Measurements from ENCODE around the gene ZNF816.
"Not testable (repeated sequence)": the region's sequence is repeated elsewhere in the genome, so short reads cannot be mapped to it uniquely, and the experiment has no call there.

The ZNF816 gene

DNA sequence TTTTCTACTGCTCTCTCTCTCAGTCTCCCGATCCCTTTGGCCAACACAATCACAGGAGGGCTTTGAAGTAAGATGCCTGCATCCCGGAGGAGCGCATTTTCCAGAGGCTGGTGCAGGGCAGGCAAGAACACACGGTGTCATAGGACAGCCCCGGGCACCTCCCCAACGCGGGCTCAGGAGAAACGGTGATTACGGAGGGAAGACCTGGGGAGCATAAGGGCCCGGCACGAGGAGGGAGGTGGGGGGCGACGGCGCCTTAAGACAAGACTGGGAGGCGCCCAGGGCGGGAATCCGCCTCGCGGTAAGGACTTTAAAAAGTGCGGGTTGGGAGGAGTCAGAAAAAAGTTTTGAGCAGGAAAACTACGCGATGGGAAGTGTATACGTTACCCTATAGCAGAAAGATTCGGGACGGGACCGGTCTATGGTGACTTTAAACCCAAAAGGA lies 20.7 kb downstream of the ZNF816 start:
- Histone ChIP-seq H3K4me2 (ENCODE audit: low read depth, low read length) (peak overlapping the region; percentile 67; the same call in 1 of the 2 replicates), H3F3A (ENCODE audit: insufficient read depth, low read length) (no peaks in the 10 kb centered on the region), H3K27me3 (replicated peaks; ENCODE audit: insufficient read depth, low read length) (no peaks in the 10 kb centered on the region), H3K4me3 (ENCODE audit: low read length) (peak overlapping the region; percentile 69), H3K79me2 (ENCODE audit: low read length) (no peaks in the 10 kb centered on the region), H3K4me1 (ENCODE audit: low read length) (no peaks in the 10 kb centered on the region), H4K20me1 (ENCODE audit: insufficient read depth, low read length) (no peaks in the 10 kb centered on the region), H3K9me3 (replicated peaks; ENCODE audit: insufficient read depth, low read length) (no peaks in the 10 kb centered on the region), H3K36me3 (replicated peaks; ENCODE audit: insufficient read depth, low read length) (no peaks in the 10 kb centered on the region), H3K27ac (ENCODE audit: low read length) (no peak overlapping the region), H3K9me2 (replicated peaks; ENCODE audit: insufficient read depth, low read length) (no peaks in the 10 kb centered on the region), H2AFZ (ENCODE audit: low read length) (peak overlapping the region; percentile 86), H3K9ac (ENCODE audit: low read length) (peak overlapping the region; percentile 64)
- peak; percentile 8 for DNase-seq
- TF ChIP-seq EZH2 (optimal IDR thresholded peaks at IDR 0.05; ENCODE audit: low read depth, low read length) (no peak), EZH2phosphoT487 (IDR thresholded peaks at IDR 0.05; ENCODE audit: low read length) (no peak)
- TF ChIP-seq, protein P1, sequence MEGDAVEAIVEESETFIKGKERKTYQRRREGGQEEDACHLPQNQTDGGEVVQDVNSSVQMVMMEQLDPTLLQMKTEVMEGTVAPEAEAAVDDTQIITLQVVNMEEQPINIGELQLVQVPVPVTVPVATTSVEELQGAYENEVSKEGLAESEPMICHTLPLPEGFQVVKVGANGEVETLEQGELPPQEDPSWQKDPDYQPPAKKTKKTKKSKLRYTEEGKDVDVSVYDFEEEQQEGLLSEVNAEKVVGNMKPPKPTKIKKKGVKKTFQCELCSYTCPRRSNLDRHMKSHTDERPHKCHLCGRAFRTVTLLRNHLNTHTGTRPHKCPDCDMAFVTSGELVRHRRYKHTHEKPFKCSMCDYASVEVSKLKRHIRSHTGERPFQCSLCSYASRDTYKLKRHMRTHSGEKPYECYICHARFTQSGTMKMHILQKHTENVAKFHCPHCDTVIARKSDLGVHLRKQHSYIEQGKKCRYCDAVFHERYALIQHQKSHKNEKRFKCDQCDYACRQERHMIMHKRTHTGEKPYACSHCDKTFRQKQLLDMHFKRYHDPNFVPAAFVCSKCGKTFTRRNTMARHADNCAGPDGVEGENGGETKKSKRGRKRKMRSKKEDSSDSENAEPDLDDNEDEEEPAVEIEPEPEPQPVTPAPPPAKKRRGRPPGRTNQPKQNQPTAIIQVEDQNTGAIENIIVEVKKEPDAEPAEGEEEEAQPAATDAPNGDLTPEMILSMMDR (IDR thresholded peaks at IDR 0.05; ENCODE audit: low read length) = no peak

DNA sequence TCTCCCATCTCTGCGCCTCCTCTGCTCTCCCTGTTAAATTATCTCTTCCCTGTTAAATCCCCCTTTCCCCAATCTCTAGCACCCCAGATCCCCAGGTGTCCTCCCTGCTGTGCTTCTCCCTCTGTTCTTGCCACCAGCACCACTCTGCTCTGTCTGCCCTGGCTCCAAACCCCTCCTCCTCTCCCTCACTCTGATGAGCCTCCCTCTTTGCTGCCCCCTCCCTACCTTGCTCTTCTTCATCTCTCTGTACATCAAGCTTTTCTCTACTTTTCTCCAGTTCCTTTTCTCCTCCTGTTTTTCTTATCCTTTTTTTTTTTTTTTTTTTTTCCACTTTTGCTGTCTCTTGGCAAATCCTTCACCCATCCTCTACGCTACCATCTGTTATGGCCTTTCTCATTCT lies 21.2 kb downstream of the ZNF816 start:
- H3K9me2 ChIP-seq (replicated peaks; ENCODE audit: insufficient read depth, low read length); H3K9me3 ChIP-seq (replicated peaks; ENCODE audit: insufficient read depth, low read length); H4K20me1 ChIP-seq (ENCODE audit: insufficient read depth, low read length); H3K4me1 ChIP-seq (ENCODE audit: low read length); DNase-seq; H3K9ac ChIP-seq (ENCODE audit: low read length); H3K36me3 ChIP-seq (replicated peaks; ENCODE audit: insufficient read depth, low read length); H3K27me3 ChIP-seq (replicated peaks; ENCODE audit: insufficient read depth, low read length); H3F3A ChIP-seq (ENCODE audit: insufficient read depth, low read length); H3K27ac ChIP-seq (ENCODE audit: low read length); H3K79me2 ChIP-seq (ENCODE audit: low read length): not testable (repeated sequence)
- Histone ChIP-seq H2AFZ (ENCODE audit: low read length) (peak overlapping the region; percentile 86; the same call in 1 of the 2 replicates), H3K4me2 (ENCODE audit: low read depth, low read length) (peak overlapping the region; percentile 67; the same call in 1 of the 2 replicates), H3K4me3 (ENCODE audit: low read length) (peak overlapping the region; percentile 69)

DNA sequence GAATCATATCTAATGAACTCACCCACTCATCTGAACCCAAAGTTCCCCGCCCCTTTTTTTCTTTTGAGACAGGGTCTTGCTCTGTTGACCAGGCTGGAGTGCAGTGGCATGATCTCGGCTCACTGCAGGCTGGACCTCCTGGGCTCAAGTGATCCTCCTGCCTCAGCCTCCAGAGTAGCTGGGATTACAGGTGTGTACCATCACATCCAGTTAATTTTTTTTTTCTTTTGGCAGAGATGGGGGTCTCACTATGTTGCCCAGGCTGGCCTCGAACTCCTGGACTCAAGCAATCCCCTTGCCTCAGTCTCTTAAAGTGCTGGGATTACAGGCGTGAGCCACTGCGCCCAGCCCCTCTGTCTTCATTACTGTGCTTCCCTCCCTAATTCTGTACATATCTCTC lies 21.8 kb downstream of the ZNF816 start:
- H3K79me2 ChIP-seq (ENCODE audit: low read length); H3F3A ChIP-seq (ENCODE audit: insufficient read depth, low read length); DNase-seq; H4K20me1 ChIP-seq (ENCODE audit: insufficient read depth, low read length); H3K4me3 ChIP-seq (ENCODE audit: low read length); H3K27me3 ChIP-seq (replicated peaks; ENCODE audit: insufficient read depth, low read length); H2AFZ ChIP-seq (ENCODE audit: low read length); H3K36me3 ChIP-seq (replicated peaks; ENCODE audit: insufficient read depth, low read length); H3K27ac ChIP-seq (ENCODE audit: low read length); H3K9me3 ChIP-seq (replicated peaks; ENCODE audit: insufficient read depth, low read length); H3K9me2 ChIP-seq (replicated peaks; ENCODE audit: insufficient read depth, low read length); H3K4me1 ChIP-seq (ENCODE audit: low read length); H3K9ac ChIP-seq (ENCODE audit: low read length); H3K4me2 ChIP-seq (ENCODE audit: low read depth, low read length): not testable (repeated sequence)

DNA sequence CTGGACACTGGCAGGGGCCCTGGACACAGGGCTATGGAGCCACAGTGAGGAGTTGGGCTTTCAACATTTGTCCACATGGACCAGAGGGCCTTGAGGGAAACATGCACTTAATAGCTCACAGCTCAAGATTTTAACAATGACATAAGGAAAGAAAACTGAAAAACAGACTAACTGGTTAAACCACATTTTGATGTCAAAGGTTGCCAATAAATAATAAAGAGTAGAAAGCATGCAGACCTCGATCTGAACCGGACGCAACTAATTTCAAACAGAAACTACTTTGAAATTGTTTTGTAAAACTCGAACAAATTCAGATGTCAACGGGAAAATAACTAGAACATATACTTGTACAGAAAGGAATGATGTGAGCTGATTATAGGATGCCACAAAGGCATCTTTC lies 23.9 kb downstream of the ZNF816 start:
- H2AFZ ChIP-seq (ENCODE audit: low read length) = no peak overlapping the region
- H3K4me2 ChIP-seq (ENCODE audit: low read depth, low read length) = no peak overlapping the region
- no peak overlapping the region for H3K4me3 ChIP-seq (ENCODE audit: low read length)
- no peak overlapping the region for H3K27ac ChIP-seq (ENCODE audit: low read length)
- H3K36me3 ChIP-seq (replicated peaks; ENCODE audit: insufficient read depth, low read length) = no peaks in the 10 kb centered on the region
- H4K20me1 ChIP-seq (ENCODE audit: insufficient read depth, low read length) = no peaks in the 10 kb centered on the region
- H3F3A ChIP-seq (ENCODE audit: insufficient read depth, low read length) = no peaks in the 10 kb centered on the region
- H3K79me2 ChIP-seq (ENCODE audit: low read length) = no peaks in the 10 kb centered on the region
- no peaks in the 10 kb centered on the region for H3K9me3 ChIP-seq (replicated peaks; ENCODE audit: insufficient read depth, low read length)
- no peaks in the 10 kb centered on the region for H3K4me1 ChIP-seq (ENCODE audit: low read length)
- TF ChIP-seq, protein P1 (IDR thresholded peaks at IDR 0.05; ENCODE audit: low read length) = no peak
- TF ChIP-seq EZH2 (optimal IDR thresholded peaks at IDR 0.05; ENCODE audit: low read depth, low read length) (no peak), EZH2phosphoT487 (IDR thresholded peaks at IDR 0.05; ENCODE audit: low read length) (no peak)
- H3K9ac ChIP-seq (ENCODE audit: low read length) = no peak overlapping the region
- no peaks in the 10 kb centered on the region for H3K27me3 ChIP-seq (replicated peaks; ENCODE audit: insufficient read depth, low read length)
- DNase-seq = no peak
- no peaks in the 10 kb centered on the region for H3K9me2 ChIP-seq (replicated peaks; ENCODE audit: insufficient read depth, low read length)
